Effector memory CD8-positive, alpha-beta T cell (primary cell): ENCODE measurements around the gene FADS2.

ENCODE experiments used
- ATAC-seq: fragments of 150-1000 bp; cut with Tn5 transposase; replicated peaks from 2 replicates; pipeline ENCODE4 v1.10.0; 2021; ENCODE audit warnings: mild to moderate bottlenecking, moderate library complexity
- DNase-seq, 3 experiments: peaks; one replicate each; pipeline ENCODE4 v3.0.0; 2021
- H3K27ac Mint-ChIP-seq, 2 donors: one replicate each; pipeline ENCODE4 v1.8.0; 2022; ENCODE audit warnings: mild to moderate bottlenecking in 2 of 2, mixed read lengths in 2 of 2, moderate library complexity in 2 of 2
- H3K27me3 Mint-ChIP-seq, 2 donors: one replicate each; pipeline ENCODE4 v1.8.0; 2022; ENCODE audit warnings: mixed read lengths in 2 of 2
- H3K36me3 Mint-ChIP-seq: one replicate; pipeline ENCODE4 v1.8.0; 2022; ENCODE audit warnings: mild to moderate bottlenecking, moderate library complexity, mixed read lengths; ENCODE audit not compliant: insufficient read depth
- H3K4me1 Mint-ChIP-seq, 2 donors: one replicate each; pipeline ENCODE4 v1.8.0; 2022; ENCODE audit warnings: low read depth in 2 of 2, mixed read lengths in 2 of 2
- H3K4me3 Mint-ChIP-seq, 2 donors: one replicate each; pipeline ENCODE4 v1.8.0; 2022; ENCODE audit warnings: mild to moderate bottlenecking in 2 of 2, mixed read lengths in 2 of 2, moderate library complexity in 2 of 2
- H3K9me3 Mint-ChIP-seq, 2 donors: one replicate each; pipeline ENCODE4 v1.8.0; 2022; ENCODE audit warnings: mixed read lengths in 2 of 2

Gene FADS2

GRCh38 chr11:61890529-61891330, 62.6 kb downstream of the FADS2 start:
- H3K36me3 Mint-ChIP-seq = peaks cover 4% of the 10 kb centered on the region
- ATAC-seq (peak; percentile 22), DNase-seq (peak in 2 of 3 experiments; percentile 13 to 21)
- no peaks in the 10 kb centered on the region for H3K27me3 Mint-ChIP-seq
- peak overlapping the region; percentile 76 to 88 for H3K4me3 Mint-ChIP-seq
- peak overlapping the region; percentile 19 to 90 for H3K27ac Mint-ChIP-seq
- peaks cover 3 to 4% of the 10 kb centered on the region in 2 donors for H3K4me1 Mint-ChIP-seq
- no peaks in the 10 kb centered on the region for H3K9me3 Mint-ChIP-seq

- Mint-ChIP-seq H3K4me3 (peak within 1 kb of the TSS; percentile 76 to 88), H3K27ac (peak within 1 kb of the TSS; percentile 19 to 90), H3K4me1 (peaks cover 3 to 4% of the 10 kb centered on the region in 2 donors), H3K27me3 (no peaks in the 10 kb centered on the region), H3K36me3 (peaks cover 4% of the 10 kb centered on the region), H3K9me3 (no peaks in the 10 kb centered on the region)
- ATAC-seq (peak; percentile 66), DNase-seq (peak; percentile 60 to 65 (median 63))
Observed at GRCh38 chr11:61891331-61892084, 63.4 kb downstream of the FADS2 start, which contains the start of gene FADS3. Gene FADS3, minus strand, starts transcription at chr11:61891545. Its CDS starts 164 bp downstream, at chr11:61891381.

GRCh38 chr11:61892085-61892370, 63.9 kb downstream of the FADS2 start:
- H3K4me1 Mint-ChIP-seq = peaks cover 4 to 5% of the 10 kb centered on the region in 2 donors
- ATAC-seq (peak; percentile 76), DNase-seq (no peak)
- H3K27me3 Mint-ChIP-seq = no peaks in the 10 kb centered on the region
- peak overlapping the region in 1 of 2 donors; percentile 67 for H3K27ac Mint-ChIP-seq
- no peaks in the 10 kb centered on the region for H3K9me3 Mint-ChIP-seq
- peak overlapping the region; percentile 58 to 70 for H3K4me3 Mint-ChIP-seq
- peaks cover 4% of the 10 kb centered on the region for H3K36me3 Mint-ChIP-seq

DNA sequence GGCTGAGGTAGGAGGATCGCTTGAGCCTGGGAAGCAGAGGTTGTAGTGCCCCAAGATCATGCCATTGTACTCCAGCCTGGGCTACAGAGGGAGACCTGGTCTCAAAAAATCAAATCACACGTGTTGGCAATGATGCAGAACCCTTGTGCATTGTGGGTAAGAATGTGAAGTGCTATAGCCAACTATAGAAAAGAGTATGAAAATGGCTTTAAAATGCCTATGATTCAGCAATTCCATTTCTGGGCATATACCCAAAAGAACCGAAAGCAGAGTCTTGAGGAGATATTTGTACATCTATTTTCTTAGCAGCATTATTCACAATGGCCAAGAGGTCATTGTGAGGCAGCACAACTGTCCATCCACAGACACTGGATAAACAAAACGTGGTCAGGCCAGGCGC, 65.9 kb downstream of the FADS2 start:
- no peak overlapping the region for H3K4me3 Mint-ChIP-seq
- no peaks in the 10 kb centered on the region for H3K9me3 Mint-ChIP-seq
- H3K4me1 Mint-ChIP-seq = peaks cover 4 to 8% of the 10 kb centered on the region in 2 donors

GRCh38 chr11:61895046-61895717, 67.1 kb downstream of the FADS2 start:
- peak overlapping the region in 1 of 2 donors; percentile 72 for H3K27ac Mint-ChIP-seq
- no peak for ATAC-seq
- H3K4me1 Mint-ChIP-seq = peaks cover 9 to 12% of the 10 kb centered on the region in 2 donors

More for the DNA sequence above, 65.9 kb downstream of the FADS2 start:
- ATAC-seq (no peak), DNase-seq (no peak)
- Mint-ChIP-seq H3K27me3 (no peaks in the 10 kb centered on the region), H3K27ac (no peak overlapping the region), H3K36me3 (peaks cover 11% of the 10 kb centered on the region)

GRCh38 chr11:61895718-61896059, 67.6 kb downstream of the FADS2 start:
- Mint-ChIP-seq H3K36me3 (peaks cover 15% of the 10 kb centered on the region), H3K4me3 (no peak overlapping the region)

More at GRCh38 chr11:61895046-61895717, 67.1 kb downstream of the FADS2 start:
- DNase-seq = no peak
- H3K36me3 Mint-ChIP-seq = peaks cover 15% of the 10 kb centered on the region
- no peaks in the 10 kb centered on the region for H3K9me3 Mint-ChIP-seq
- H3K4me3 Mint-ChIP-seq = no peak overlapping the region
- no peaks in the 10 kb centered on the region for H3K27me3 Mint-ChIP-seq

GRCh38 chr11:61896665-61897386, 68.7 kb downstream of the FADS2 start:
- no peaks in the 10 kb centered on the region for H3K9me3 Mint-ChIP-seq

More at GRCh38 chr11:61895718-61896059, 67.6 kb downstream of the FADS2 start:
- ATAC-seq (no peak), DNase-seq (no peak)
- H3K9me3 Mint-ChIP-seq = no peaks in the 10 kb centered on the region
- H3K4me1 Mint-ChIP-seq = peaks cover 9 to 12% of the 10 kb centered on the region in 2 donors
- H3K27ac Mint-ChIP-seq = peak overlapping the region in 1 of 2 donors; percentile 72
- no peaks in the 10 kb centered on the region for H3K27me3 Mint-ChIP-seq

GRCh38 chr11:61897387-61898246, 69.5 kb downstream of the FADS2 start:
- no peak overlapping the region for H3K4me3 Mint-ChIP-seq
- H3K9me3 Mint-ChIP-seq = no peaks in the 10 kb centered on the region
- H3K27me3 Mint-ChIP-seq = peaks cover 0 to under 1% of the 10 kb centered on the region in 2 donors
- peak; percentile 58 for ATAC-seq
- peaks cover 15% of the 10 kb centered on the region for H3K36me3 Mint-ChIP-seq
- no peak overlapping the region for H3K27ac Mint-ChIP-seq
- peaks cover 5 to 9% of the 10 kb centered on the region in 2 donors for H3K4me1 Mint-ChIP-seq
- peak; percentile 74 to 75 (median 75) for DNase-seq

More at GRCh38 chr11:61896665-61897386, 68.7 kb downstream of the FADS2 start:
- no peaks in the 10 kb centered on the region for H3K27me3 Mint-ChIP-seq
- DNase-seq (no peak), ATAC-seq (no peak)
- peaks cover 15% of the 10 kb centered on the region for H3K36me3 Mint-ChIP-seq
- peaks cover 5 to 9% of the 10 kb centered on the region in 2 donors for H3K4me1 Mint-ChIP-seq
- H3K4me3 Mint-ChIP-seq = no peak overlapping the region
- H3K27ac Mint-ChIP-seq = peak overlapping the region in 1 of 2 donors; percentile 72

DNA sequence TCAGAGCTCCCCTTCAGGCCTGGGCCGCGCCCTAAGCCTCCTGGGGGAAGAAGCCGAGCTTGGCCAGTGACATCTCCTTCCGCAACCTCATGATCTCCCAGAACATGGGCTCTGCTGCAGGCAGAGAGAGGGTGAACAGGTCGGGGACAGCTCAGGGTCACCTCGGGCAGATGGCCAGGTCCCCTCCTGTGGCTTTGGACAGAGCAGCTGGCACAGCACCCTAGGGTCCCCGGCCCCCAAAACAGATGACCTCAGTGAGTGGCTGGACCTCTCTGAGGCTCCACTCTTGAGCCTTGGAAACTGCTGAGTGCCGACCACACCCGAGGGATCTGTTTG, 70.1 kb downstream of the FADS2 start:
- DNase-seq = no peak
- no peaks in the 10 kb centered on the region for H3K9me3 Mint-ChIP-seq
- ATAC-seq = no peak
- peaks cover 0 to 7% of the 10 kb centered on the region in 2 donors for H3K27me3 Mint-ChIP-seq
- peaks cover 5 to 9% of the 10 kb centered on the region in 2 donors for H3K4me1 Mint-ChIP-seq
- no peak overlapping the region for H3K27ac Mint-ChIP-seq
- no peak overlapping the region for H3K4me3 Mint-ChIP-seq
- H3K36me3 Mint-ChIP-seq = peaks cover 11% of the 10 kb centered on the region

DNA sequence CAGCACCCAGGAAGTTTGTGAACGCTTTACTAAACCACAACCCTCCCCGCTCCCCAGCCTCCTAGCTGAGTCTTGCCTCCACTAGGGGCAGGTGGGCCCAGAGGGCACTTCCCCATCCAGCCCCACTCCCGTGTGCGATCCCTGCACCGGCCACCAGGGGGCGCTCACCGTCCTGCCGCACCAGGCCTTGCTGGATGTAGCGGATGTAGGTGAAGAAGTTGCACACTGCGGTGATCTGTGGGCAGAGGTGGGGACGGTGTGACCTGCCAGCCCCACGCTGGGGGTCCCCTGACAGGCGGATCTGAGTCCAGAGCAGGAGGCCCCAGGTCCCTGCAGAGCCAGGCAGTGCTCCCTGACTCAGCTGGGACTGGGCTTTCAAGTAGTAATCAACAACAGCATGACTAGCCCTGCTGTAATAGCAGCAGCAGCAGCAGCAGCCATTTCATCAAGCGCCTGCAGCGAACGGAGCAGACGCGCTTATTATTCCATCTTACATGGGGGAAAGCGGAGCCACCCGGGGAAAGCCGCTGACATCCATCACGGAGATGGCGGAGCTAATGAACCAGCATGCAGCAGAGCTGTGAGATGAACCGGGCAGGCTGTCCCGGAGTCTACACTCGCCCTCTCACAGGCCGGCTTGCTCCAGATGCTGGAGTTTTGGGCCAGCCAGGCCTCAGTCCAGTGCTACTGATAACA, 71.2 kb downstream of the FADS2 start:
- peak overlapping the region; percentile 1 to 24 for H3K4me3 Mint-ChIP-seq
- H3K27ac Mint-ChIP-seq = peak overlapping the region in 1 of 2 donors; percentile 82
- H3K36me3 Mint-ChIP-seq = peaks cover 11% of the 10 kb centered on the region
- ATAC-seq (peak; percentile 95), DNase-seq (peak; percentile 95 to 96 (median 95))
- H3K4me1 Mint-ChIP-seq = peaks cover 5 to 9% of the 10 kb centered on the region in 2 donors
- H3K27me3 Mint-ChIP-seq = peaks cover 0 to 17% of the 10 kb centered on the region in 2 donors
- no peaks in the 10 kb centered on the region for H3K9me3 Mint-ChIP-seq

GRCh38 chr11:61900251-61900650, 72.2 kb downstream of the FADS2 start:
- no peak overlapping the region for H3K27ac Mint-ChIP-seq
- peaks cover 0 to 22% of the 10 kb centered on the region in 2 donors for H3K27me3 Mint-ChIP-seq
- H3K4me3 Mint-ChIP-seq = no peak overlapping the region
- DNase-seq = no peak
- no peaks in the 10 kb centered on the region for H3K9me3 Mint-ChIP-seq
- H3K4me1 Mint-ChIP-seq = peaks cover 5 to 9% of the 10 kb centered on the region in 2 donors
- ATAC-seq = no peak
- peaks cover 11% of the 10 kb centered on the region for H3K36me3 Mint-ChIP-seq

DNA sequence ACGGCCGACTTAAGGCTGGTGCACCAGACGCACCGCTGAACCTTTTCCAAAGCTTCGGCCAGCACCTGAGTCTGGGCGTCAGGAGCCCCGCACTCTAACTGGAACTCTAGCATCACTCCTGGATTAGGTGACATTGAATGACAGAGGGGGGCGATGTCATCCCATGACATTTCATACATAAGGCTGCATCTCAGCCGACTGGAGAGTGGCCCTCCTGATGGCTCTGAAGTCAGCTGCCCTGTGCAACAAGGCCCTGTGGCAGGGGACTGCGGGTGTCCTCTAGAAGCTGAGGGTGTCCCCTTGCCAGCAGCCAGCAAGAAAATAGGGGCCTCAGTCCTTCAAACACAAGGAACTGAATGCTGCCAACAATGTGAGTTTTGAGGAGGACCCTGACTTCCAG, 73.3 kb downstream of the FADS2 start:
- Mint-ChIP-seq H3K27ac (no peak overlapping the region), H3K9me3 (no peaks in the 10 kb centered on the region), H3K27me3 (peaks cover 0 to 25% of the 10 kb centered on the region in 2 donors), H3K4me3 (no peak overlapping the region), H3K4me1 (peaks cover 5 to 9% of the 10 kb centered on the region in 2 donors), H3K36me3 (peaks cover 11% of the 10 kb centered on the region)
- ATAC-seq (no peak), DNase-seq (no peak)
